GM06990 (cell line): ENCODE results near the gene ASS1.

Source experiments
- DNase-seq: peaks from one replicate; pipeline ENCODE4 v3.0.0-alpha.2; 2011; ENCODE audit not compliant: insufficient read length; ENCODE audit errors: extremely low read depth
- H3K27me3 ChIP-seq: replicated peaks from 2 replicates; pipeline ENCODE4 v1.6.0; 2011; ENCODE audit warnings: low read length; ENCODE audit not compliant: control insufficient read depth, insufficient read depth
- H3K36me3 ChIP-seq: 2 replicates; pipeline ENCODE4 v1.5.1; 2011; ENCODE audit warnings: low read length; ENCODE audit not compliant: control insufficient read depth, insufficient read depth
- H3K4me3 ChIP-seq: replicated peaks from 2 replicates; pipeline ENCODE4 v1.5.1; 2011; ENCODE audit warnings: low read depth, mild to moderate bottlenecking, control low read depth, low read length
- CTCF ChIP-seq: IDR thresholded peaks from 2 replicates; pipeline ENCODE4 v1.5.1; 2011; ENCODE audit warnings: low read length, control low read depth, mild to moderate bottlenecking, inconsistent platforms; ENCODE audit not compliant: insufficient read depth, poor library complexity, severe bottlenecking

Gene ASS1

DNA sequence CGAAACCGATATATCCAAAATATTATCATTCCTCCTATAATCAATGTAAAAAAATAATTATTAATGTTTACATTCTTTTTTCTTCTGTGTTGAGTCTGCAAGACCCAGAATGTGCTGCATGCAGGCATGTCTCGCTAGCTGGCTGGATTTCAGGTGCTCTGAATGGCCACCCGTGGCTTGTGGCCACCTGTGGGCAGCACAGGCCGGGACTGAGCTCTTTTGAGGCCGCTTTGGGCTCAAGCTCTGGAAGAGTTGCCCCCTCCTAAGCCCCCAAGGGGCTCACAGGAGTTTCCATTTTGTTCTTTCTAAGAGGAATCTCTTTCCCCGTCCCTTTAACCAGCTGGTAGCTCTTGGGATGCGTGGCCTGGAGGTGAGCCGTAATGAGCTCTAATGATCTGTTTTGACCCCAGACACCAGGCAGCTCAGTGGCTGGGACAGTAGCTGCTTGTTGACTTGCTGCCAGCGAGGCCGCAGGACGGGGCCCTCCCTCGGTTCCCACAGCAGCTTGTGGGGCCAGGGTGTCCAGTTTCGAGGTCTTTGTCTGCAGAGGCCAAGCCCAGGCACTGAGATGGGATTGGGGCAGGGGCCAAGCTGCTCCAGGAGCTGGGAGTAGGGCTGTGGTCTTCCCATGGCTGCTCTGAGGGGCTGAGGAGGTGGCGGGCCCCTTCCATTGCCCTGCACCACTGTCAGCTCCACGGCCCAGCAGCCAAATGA, 20.8 kb downstream of the ASS1 start:
- peaks cover 2% of the 10 kb centered on the region; the same call in 1 of the 2 replicates for H3K27me3 ChIP-seq
- no peaks in the 10 kb centered on the region for H3K36me3 ChIP-seq
- no peak for DNase-seq
- no peak overlapping the region for H3K4me3 ChIP-seq
- no peak for TF ChIP-seq CTCF

DNA sequence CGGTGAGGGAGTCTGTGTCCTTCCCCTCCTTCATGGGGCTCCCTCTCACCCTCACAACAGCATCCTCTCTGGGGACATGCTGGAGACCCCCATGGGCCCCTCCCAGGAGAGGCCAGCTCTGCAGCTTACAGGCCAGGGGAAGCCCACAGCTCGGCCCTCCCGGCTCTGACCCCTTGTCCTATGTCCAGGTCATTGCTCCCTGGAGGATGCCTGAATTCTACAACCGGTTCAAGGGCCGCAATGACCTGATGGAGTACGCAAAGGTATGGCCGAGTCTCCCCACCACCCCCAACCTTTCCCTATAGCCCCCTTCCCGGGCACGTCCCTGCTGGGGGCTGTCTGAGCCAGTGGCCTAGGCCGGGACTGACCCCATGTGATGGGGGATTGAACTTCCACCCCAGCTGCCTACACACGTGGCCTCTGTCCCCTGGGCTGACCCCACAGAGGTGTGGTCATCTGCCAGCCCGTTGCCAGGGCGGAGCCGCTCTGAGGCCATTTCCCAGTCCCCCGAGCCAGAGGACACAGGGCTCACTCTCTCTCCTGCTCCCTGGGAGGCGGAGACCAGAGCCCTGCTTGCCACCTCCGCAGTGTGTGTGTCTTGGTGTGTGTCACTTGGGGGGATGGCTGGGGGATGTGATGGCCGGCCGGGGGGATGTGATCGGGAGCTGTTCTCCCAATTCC, 21.9 kb downstream of the ASS1 start:
- TF ChIP-seq CTCF, result no peak
- DNase-seq, result no peak
- no peaks in the 10 kb centered on the region for H3K36me3 ChIP-seq
- H3K4me3 ChIP-seq, result no peak overlapping the region
- H3K27me3 ChIP-seq, result peaks cover 2% of the 10 kb centered on the region

DNA sequence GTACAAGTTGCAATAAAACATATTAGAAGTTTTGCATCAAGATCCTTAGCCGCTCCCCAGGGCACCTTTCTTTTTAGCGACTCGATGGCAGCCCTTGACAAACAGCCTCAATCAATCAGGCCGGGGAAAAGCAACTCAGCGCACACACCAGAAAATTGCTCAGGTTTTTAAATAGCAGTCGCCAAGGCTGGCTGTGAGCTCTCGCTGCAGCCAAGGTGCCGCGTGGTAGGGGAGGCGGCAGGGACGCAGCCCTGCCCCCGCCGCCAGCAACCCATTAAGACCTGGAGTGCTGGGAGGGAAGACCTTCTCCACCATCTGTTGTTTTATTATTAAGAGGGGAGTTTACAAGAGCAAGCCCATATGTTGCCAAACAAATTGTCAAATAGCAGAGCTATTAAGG, 22.6 kb downstream of the ASS1 start:
- TF ChIP-seq CTCF, result no peak
- no peaks in the 10 kb centered on the region for H3K36me3 ChIP-seq
- peaks cover 2% of the 10 kb centered on the region for H3K27me3 ChIP-seq
- H3K4me3 ChIP-seq, result no peak overlapping the region
- no peak for DNase-seq

DNA sequence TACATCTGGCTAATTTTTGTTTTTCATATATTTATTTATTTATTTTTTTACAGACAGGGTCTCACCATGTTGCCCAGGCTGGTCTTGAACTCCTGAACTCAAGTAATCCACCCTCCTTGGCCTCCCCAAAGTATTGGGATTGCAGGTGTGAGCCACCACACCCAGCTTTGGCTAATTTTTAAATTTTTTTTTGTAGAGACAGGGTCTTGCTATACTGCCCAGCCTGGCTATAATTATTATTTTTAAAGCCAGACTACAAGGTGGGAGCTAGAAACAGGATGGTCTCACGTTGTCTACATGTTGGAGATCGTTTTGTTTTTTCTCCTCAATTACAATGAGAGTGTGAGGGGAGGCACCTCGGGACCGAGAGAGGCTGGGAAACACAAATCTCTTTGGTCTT, 23.8 kb downstream of the ASS1 start:
- Histone ChIP-seq H3K27me3 (peaks cover 2% of the 10 kb centered on the region), H3K36me3 (no peaks in the 10 kb centered on the region), H3K4me3 (no peak overlapping the region)
- no peak for TF ChIP-seq CTCF
- DNase-seq, result no peak

GRCh38 chr9:130470269-130470668, 25.5 kb downstream of the ASS1 start:
- H3K27me3 ChIP-seq, result peaks cover 2% of the 10 kb centered on the region
- no peak for DNase-seq
- no peak for TF ChIP-seq CTCF
- H3K4me3 ChIP-seq, result no peak overlapping the region
- no peaks in the 10 kb centered on the region for H3K36me3 ChIP-seq
